Body of pancreas (tissue), 4 donors: ENCODE data around the gene PCSK5. TPM values are rescaled to one million over a fixed set of nuclear protein-coding genes. Genes with fewer than 3 reads are reported as not detected.

Experiments used
- ATAC-seq: fragments of 150-250 bp; one replicate; pipeline ENCODE4 v1.9.1; 2016
- DNase-seq, 4 donors: peaks; one replicate each; pipeline ENCODE4 v3.0.0-alpha.2; 2019
- H3K27ac ChIP-seq, 4 donors: fragments of 200-600 bp; sonication (generic); 1 replicate in 3 of 4; 2 replicates in 1 of 4; pipeline versions ENCODE4 v1.5.1 to v1.6.1; 2016 to 2019; ENCODE audit warnings: mild to moderate bottlenecking in 1 of 4, mixed read lengths in 1 of 4, moderate library complexity in 1 of 4
- H3K27me3 ChIP-seq, 2 donors: fragments of 200-600 bp; sonication (generic); one replicate each; pipeline ENCODE4 v1.6.0; 2016; ENCODE audit warnings: mild to moderate bottlenecking in 1 of 2
- H3K36me3 ChIP-seq, 2 donors: fragments of 200-600 bp; sonication (generic); replicated peaks in 1 of 2; 2 replicates each; pipeline ENCODE4 v1.5.1; 2016; ENCODE audit warnings: low read depth in 2 of 2; ENCODE audit not compliant: insufficient read depth in 1 of 2
- H3K4me1 ChIP-seq: fragments of 200-600 bp; sonication (generic); one replicate; pipeline ENCODE4 v1.6.0; 2016
- H3K4me3 ChIP-seq, 2 donors: fragments of 200-600 bp; sonication (generic); 1 replicate in 1 of 2; 2 replicates in 1 of 2; pipeline ENCODE4 v1.5.1; 2016 to 2019
- H3K9me3 ChIP-seq, 3 donors: fragments of 200-600 bp; sonication (generic); 1 replicate in 2 of 3; 2 replicates in 1 of 3; pipeline ENCODE4 v1.5.1; 2016
- POLR2A ChIP-seq, 3 donors: fragments of 450-650 bp; IDR thresholded peaks; one replicate each; pipeline ENCODE4 v1.6.1; 2016; ENCODE audit warnings: antibody characterized with exemption in 3 of 3, mild to moderate bottlenecking in 2 of 3
- WGBS, 2 donors: methylation state at CpG; one replicate each; pipeline ENCODE4 v1.1.5; 2017; 5-methylcytosine and 5-hydroxymethylcytosine counted together
- intact Hi-C: fragments of 100-400 bp; cut with DNase I; formaldehyde crosslinking; loops from one replicate; pipeline ENCODE4 v1.15.1; 2023
- total RNA-seq, 2 donors: library from RNA; depleted of rRNA; stranded (reverse); fragments of >200 nt; gene quantifications; one replicate each; pipeline ENCODE4 v1.1.0, GENCODE V29; 2016
- TF ChIP-seq, protein P1 (sequence below), 7 experiments: fragments of 450-650 bp in 4 of 7; fragments of 200-600 bp in 3 of 7; sonication (generic) in 3 of 7; IDR thresholded peaks; one replicate each; pipeline ENCODE4 v1.5.1; 2016 to 2019; ENCODE audit warnings: antibody characterized with exemption in 7 of 7

Gene PCSK5
- total RNA-seq, 2 donors from 2014 or later: 11.2 to 12.2 TPM

DNA sequence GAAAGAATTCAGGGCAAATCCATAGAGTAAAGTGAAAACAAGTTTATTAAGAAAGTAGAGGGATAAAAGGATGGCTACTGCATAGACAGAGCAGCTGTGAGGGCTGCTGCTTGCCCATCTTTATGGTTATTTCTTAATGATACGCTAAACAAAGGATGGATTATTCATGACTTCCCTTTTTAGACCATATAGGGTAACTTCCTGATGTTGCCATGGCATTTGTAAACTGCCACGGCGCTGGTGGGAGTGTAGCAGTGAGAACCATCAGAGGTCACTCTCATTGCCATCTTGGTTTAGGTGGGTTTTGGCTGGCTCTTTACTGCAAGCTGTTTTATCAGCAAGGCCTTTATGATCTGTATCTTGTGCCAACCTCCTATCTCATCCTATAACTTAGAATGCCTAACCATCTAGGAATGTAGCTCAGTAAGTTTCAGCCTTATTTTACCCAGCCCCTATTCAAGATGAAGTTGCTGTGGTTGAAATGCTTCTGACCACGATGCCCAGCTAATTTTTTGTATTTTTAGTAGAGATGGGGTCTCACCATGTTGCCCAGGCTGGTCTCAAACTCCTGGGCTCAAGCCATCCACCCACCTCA lies 461.6 kb downstream of the PCSK5 start:
- H3K9me3 ChIP-seq: no peaks in the 10 kb centered on the region
- WGBS, 2 donors: 81% methylated on average over 4 of the region's 4 CpGs
- ATAC-seq (no peak), DNase-seq (no peak)
- TF ChIP-seq, protein P1, sequence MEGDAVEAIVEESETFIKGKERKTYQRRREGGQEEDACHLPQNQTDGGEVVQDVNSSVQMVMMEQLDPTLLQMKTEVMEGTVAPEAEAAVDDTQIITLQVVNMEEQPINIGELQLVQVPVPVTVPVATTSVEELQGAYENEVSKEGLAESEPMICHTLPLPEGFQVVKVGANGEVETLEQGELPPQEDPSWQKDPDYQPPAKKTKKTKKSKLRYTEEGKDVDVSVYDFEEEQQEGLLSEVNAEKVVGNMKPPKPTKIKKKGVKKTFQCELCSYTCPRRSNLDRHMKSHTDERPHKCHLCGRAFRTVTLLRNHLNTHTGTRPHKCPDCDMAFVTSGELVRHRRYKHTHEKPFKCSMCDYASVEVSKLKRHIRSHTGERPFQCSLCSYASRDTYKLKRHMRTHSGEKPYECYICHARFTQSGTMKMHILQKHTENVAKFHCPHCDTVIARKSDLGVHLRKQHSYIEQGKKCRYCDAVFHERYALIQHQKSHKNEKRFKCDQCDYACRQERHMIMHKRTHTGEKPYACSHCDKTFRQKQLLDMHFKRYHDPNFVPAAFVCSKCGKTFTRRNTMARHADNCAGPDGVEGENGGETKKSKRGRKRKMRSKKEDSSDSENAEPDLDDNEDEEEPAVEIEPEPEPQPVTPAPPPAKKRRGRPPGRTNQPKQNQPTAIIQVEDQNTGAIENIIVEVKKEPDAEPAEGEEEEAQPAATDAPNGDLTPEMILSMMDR (IDR thresholded peaks at IDR 0.05): no peak
- no peak for TF ChIP-seq POLR2A (IDR thresholded peaks at IDR 0.05)
- H3K27ac ChIP-seq: no peak overlapping the region
- H3K4me1 ChIP-seq: no peaks in the 10 kb centered on the region
- intact Hi-C loops: no loop called here
- no peak overlapping the region for H3K4me3 ChIP-seq
- H3K27me3 ChIP-seq: no peaks in the 10 kb centered on the region
- no peaks in the 10 kb centered on the region for H3K36me3 ChIP-seq

DNA sequence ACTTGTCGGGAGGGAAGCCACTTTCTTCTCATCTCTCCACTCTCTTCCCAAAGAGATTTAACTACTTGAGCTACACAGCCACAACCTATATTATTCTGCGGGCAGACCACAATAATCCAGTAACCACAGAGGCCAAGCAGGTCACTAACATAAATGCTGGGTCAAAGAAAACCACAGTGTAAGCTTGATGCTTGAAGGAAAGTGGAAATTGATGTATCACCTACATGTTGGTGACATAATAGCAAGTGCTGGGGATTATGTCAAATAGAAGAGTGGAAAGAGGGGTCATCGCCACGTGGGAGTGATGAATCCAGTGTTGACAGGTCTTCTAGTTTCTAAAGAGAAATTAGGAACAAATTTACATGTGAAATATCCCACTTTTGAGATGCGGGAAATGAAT lies 462.8 kb downstream of the PCSK5 start:
- no peaks in the 10 kb centered on the region for H3K9me3 ChIP-seq
- H3K36me3 ChIP-seq: no peaks in the 10 kb centered on the region
- intact Hi-C loops: no loop called here
- ATAC-seq (no peak), DNase-seq (no peak)
- 88 to 90% methylated on average over 5 of the region's 5 CpGs for whole genome bisulfite sequencing, 2 donors
- TF ChIP-seq POLR2A (IDR thresholded peaks at IDR 0.05): no peak
- TF ChIP-seq, protein P1 (IDR thresholded peaks at IDR 0.05): no peak
- no peak overlapping the region for H3K4me3 ChIP-seq
- no peak overlapping the region for H3K27ac ChIP-seq
- no peaks in the 10 kb centered on the region for H3K4me1 ChIP-seq
- no peaks in the 10 kb centered on the region for H3K27me3 ChIP-seq

DNA sequence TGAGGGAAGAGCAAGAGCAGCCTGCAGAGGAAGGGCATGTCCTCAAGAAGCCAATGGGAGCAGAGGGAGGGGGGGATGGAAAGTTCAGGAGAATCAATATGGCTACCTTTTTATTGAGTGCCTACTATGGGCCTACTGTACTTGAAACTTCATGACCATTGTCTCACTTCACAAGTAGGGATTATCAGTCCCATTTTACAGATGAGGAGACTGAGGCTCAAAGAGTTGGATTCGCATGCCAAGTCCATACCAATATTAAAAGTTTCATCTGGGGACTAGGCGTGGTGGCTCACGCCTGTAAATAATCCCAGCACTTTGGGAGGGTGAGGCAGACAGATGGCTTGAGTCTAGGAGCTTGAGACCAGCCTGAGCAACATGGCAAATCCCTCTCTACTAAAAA lies 463.7 kb downstream of the PCSK5 start:
- no peak for DNase-seq
- H3K27me3 ChIP-seq: no peaks in the 10 kb centered on the region
- no peaks in the 10 kb centered on the region for H3K36me3 ChIP-seq
- 63 to 83% methylated on average over 3 of the region's 3 CpGs for WGBS, 2 donors
- no peaks in the 10 kb centered on the region for H3K4me1 ChIP-seq
- no peak overlapping the region for H3K4me3 ChIP-seq
- intact Hi-C loops: no loop called here
- H3K27ac ChIP-seq: no peak overlapping the region
- no peaks in the 10 kb centered on the region for H3K9me3 ChIP-seq
- no peak for ATAC-seq
- TF ChIP-seq POLR2A (IDR thresholded peaks at IDR 0.05): no peak
- TF ChIP-seq, protein P1 (IDR thresholded peaks at IDR 0.05): no peak

DNA sequence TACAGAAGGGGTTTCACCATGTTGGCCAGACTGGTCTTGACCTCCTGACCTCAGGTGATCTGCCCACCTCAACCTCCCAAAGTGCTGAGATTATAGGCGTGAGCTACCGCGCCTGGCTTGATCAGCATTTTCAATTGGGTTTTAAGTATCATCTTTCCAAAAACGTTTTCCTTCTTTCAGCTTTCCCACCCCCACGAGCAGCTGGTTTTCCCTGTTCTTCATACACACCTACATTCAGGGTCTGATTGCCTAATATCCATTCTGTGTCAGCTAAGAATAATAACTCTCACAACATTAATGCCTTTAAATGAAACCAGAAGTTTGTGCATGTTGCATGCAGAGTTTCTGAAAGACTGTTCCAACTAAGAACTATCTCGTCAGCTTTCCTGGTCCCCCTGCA lies 465.4 kb downstream of the PCSK5 start:
- DNase-seq (no peak), ATAC-seq (no peak)
- H3K4me3 ChIP-seq: no peak overlapping the region
- no peaks in the 10 kb centered on the region for H3K9me3 ChIP-seq
- no peaks in the 10 kb centered on the region for H3K27me3 ChIP-seq
- H3K4me1 ChIP-seq: no peaks in the 10 kb centered on the region
- WGBS, 2 donors: 71 to 83% methylated on average over 6 of the region's 6 CpGs
- intact Hi-C loops: no loop called here
- TF ChIP-seq POLR2A (IDR thresholded peaks at IDR 0.05): no peak
- TF ChIP-seq, protein P1 (IDR thresholded peaks at IDR 0.05): no peak
- no peak overlapping the region for H3K27ac ChIP-seq
- no peaks in the 10 kb centered on the region for H3K36me3 ChIP-seq

DNA sequence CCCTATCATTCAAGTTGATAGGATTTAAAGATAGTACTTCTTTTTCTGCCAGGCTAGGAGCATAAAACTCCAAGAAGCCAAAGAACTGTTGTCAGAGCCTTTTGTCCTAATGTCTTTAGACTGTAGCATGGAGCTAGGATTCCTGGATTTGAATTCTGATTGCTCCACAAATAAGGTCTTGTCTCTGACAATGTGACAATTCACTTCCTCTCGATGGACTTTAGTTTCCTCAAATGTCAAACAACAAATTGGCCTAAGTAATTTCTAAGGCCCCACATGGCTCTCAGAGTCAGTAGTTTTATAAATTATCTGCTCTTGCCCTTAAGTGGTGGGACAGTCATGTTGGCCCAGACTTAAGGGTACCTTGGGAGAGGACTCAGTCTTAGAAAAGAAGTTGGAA lies 467.1 kb downstream of the PCSK5 start:
- Histone ChIP-seq H3K27ac (no peak overlapping the region), H3K4me3 (no peak overlapping the region), H3K9me3 (no peaks in the 10 kb centered on the region), H3K27me3 (no peaks in the 10 kb centered on the region), H3K4me1 (no peaks in the 10 kb centered on the region), H3K36me3 (no peaks in the 10 kb centered on the region)
- WGBS, 2 donors: 85 to 91% methylated on average over 1 of the region's 1 CpG
- intact Hi-C loops: no loop called here
- ATAC-seq: no peak
- TF ChIP-seq POLR2A (IDR thresholded peaks at IDR 0.05): no peak
- TF ChIP-seq, protein P1 (IDR thresholded peaks at IDR 0.05): no peak
- DNase-seq: no peak
